ENCODE data around the gene HHEX. TPM values are rescaled to one million over a fixed set of nuclear protein-coding genes. Genes with fewer than 3 reads are reported as not detected.

The HHEX gene
- total RNA-seq, 1 experiment from 2014 or later: 71.7 TPM

Small RNA genes lying within 50 kb of the gene (small RNA-seq; reads per million reads assigned to genes)
- gene RF00019: not detected
- gene RN7SL644P: not detected

Other genes starting within 250 kb of the HHEX start
- 11.1 and 56.2 TPM in 2 replicates for gene IDE, start 115.9 kb upstream of the HHEX start, total RNA-seq (2014; rRNA removed; shearing (Covaris generic); ENCODE audit: low replicate concordance)
- gene KIF11, start 96.8 kb upstream of the HHEX start, total RNA-seq (2014; rRNA removed; shearing (Covaris generic); ENCODE audit: low replicate concordance): 9.1 and 14.2 TPM in 2 replicates
- 18.0 and 520 TPM in 2 replicates for gene EXOC6, start 158.6 kb downstream of the HHEX start, total RNA-seq (2014; rRNA removed; shearing (Covaris generic); ENCODE audit: low replicate concordance)

All from Karpas-422 (cell line).